Mesendoderm (in vitro differentiated cells): ENCODE data around the gene NUDCD3. TPM values are rescaled to one million over a fixed set of nuclear protein-coding genes. Genes with fewer than 3 reads are reported as not detected.

Source experiments
- DNase-seq: peaks from one replicate; pipeline ENCODE4 v3.0.0; 2013
- H2AK5ac ChIP-seq: 2 replicates; pipeline ENCODE4 v1.6.1; 2013; ENCODE audit warnings: low read length, inconsistent platforms
- H2BK120ac ChIP-seq: 2 replicates; pipeline ENCODE4 v1.6.1; 2013; ENCODE audit warnings: low read depth, mild to moderate bottlenecking, low read length, moderate library complexity, mixed read lengths
- H2BK15ac ChIP-seq: replicated peaks from 2 replicates; pipeline ENCODE4 v1.6.1; 2013; ENCODE audit warnings: low read depth, mild to moderate bottlenecking, moderate library complexity
- H2BK5ac ChIP-seq: 2 replicates; pipeline ENCODE4 v1.6.1; 2013; ENCODE audit warnings: low read length, inconsistent platforms
- H3K18ac ChIP-seq: 2 replicates; pipeline ENCODE4 v1.6.1; 2013; ENCODE audit warnings: mild to moderate bottlenecking, low read length, mixed read lengths
- H3K23ac ChIP-seq: one replicate; pipeline ENCODE4 v1.6.1; 2013; ENCODE audit warnings: low read length
- H3K27ac ChIP-seq: 2 replicates; pipeline ENCODE4 v1.5.1; 2013; ENCODE audit warnings: low read depth, mild to moderate bottlenecking, inconsistent platforms, low read length, moderate library complexity
- H3K27me3 ChIP-seq: 2 replicates; pipeline ENCODE4 v1.6.1; 2013; ENCODE audit warnings: low read length, control low read depth, mild to moderate bottlenecking, inconsistent platforms; ENCODE audit not compliant: insufficient read depth, poor library complexity
- H3K36me3 ChIP-seq: 2 replicates; pipeline ENCODE4 v1.6.1; 2013; ENCODE audit warnings: low read length, inconsistent platforms; ENCODE audit not compliant: control insufficient read depth, insufficient read depth
- H3K4ac ChIP-seq: one replicate; pipeline ENCODE4 v1.6.1; 2013; ENCODE audit warnings: low read depth, mild to moderate bottlenecking, low read length, moderate library complexity
- H3K4me1 ChIP-seq: 2 replicates; pipeline ENCODE4 v1.6.1; 2013; ENCODE audit warnings: low read depth, low read length, inconsistent platforms; ENCODE audit not compliant: control insufficient read depth
- H3K4me2 ChIP-seq: 2 replicates; pipeline ENCODE4 v1.6.1; 2013; ENCODE audit warnings: low read length
- H3K4me3 ChIP-seq: 2 replicates; pipeline ENCODE4 v1.5.1; 2013; ENCODE audit warnings: mild to moderate bottlenecking, low read length
- H3K56ac ChIP-seq: one replicate; pipeline ENCODE4 v1.6.1; 2013; ENCODE audit warnings: low read length
- H3K79me1 ChIP-seq: 2 replicates; pipeline ENCODE4 v1.6.1; 2013; ENCODE audit warnings: low read length, inconsistent platforms
- H3K79me2 ChIP-seq: 2 replicates; pipeline ENCODE4 v1.6.1; 2013; ENCODE audit warnings: mild to moderate bottlenecking, low read length; ENCODE audit not compliant: control insufficient read depth, insufficient read depth
- H3K9ac ChIP-seq: 2 replicates; pipeline ENCODE4 v1.6.1; 2013; ENCODE audit warnings: low read length, inconsistent platforms
- H4K5ac ChIP-seq: one replicate; pipeline ENCODE4 v1.6.1; 2013; ENCODE audit warnings: low read length
- H4K8ac ChIP-seq: one replicate; pipeline ENCODE4 v1.6.1; 2013; ENCODE audit warnings: low read depth, mild to moderate bottlenecking, control low read depth, low read length, moderate library complexity
- WGBS: extraction: QIAGEN DNeasy Blood & Tissue Kit; methylation state at CpG from one replicate; pipeline ENCODE4 v1.1.7; 2013; ENCODE audit warnings: low lambda C conversion rate, missing lambda C conversion rate; ENCODE audit not compliant: insufficient coverage; ENCODE audit errors: extremely low coverage; 5-methylcytosine and 5-hydroxymethylcytosine counted together
- small RNA-seq: library from polyadenylated mRNA; stranded (forward); fragments of <200 nt; extraction: miRNeasy Mini kit (QIAGEN cat#:217004); gene quantifications from one replicate; pipeline ENCODE3, GENCODE V24; 2013; ENCODE audit not compliant: insufficient read depth

NUDCD3 gene

DNA sequence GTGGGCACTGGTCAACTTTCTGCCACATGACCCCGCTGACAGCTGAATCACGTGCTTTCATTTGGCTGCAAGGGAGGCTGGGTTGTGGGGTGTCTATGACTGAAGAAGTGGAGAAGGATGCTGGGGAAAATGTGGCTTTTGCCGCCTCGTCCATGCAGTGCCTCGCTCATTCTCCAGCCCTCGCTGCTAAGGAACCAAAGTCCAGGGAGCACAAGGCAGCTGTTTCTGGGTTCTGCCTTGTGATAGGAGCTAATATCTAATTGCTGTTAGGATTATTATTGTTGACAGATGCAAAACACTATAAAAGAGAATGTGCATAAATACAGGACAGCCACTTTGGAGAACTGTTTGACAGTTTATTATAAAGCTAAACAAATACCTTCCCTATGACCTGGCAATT lies 160.1 kb downstream of the NUDCD3 start:
- Histone ChIP-seq H2BK15ac (no peak overlapping the region), H4K5ac (no peak overlapping the region), H3K4me1 (no peaks in the 10 kb centered on the region), H3K9ac (no peak overlapping the region), H3K79me2 (no peaks in the 10 kb centered on the region), H3K79me1 (no peaks in the 10 kb centered on the region), H3K27me3 (peaks cover 11% of the 10 kb centered on the region), H3K27ac (no peak overlapping the region), H2BK5ac (no peak overlapping the region), H2AK5ac (no peak overlapping the region), H3K18ac (no peak overlapping the region), H2BK120ac (no peak overlapping the region), H3K36me3 (no peaks in the 10 kb centered on the region), H3K4ac (no peak overlapping the region), H4K8ac (no peak overlapping the region), H3K4me2 (no peak overlapping the region), H3K4me3 (no peak overlapping the region), H3K56ac (no peak overlapping the region), H3K23ac (no peak overlapping the region)
- WGBS: no CpG with 5 or more reads among the region's 6 CpGs
- no peak for DNase-seq

DNA sequence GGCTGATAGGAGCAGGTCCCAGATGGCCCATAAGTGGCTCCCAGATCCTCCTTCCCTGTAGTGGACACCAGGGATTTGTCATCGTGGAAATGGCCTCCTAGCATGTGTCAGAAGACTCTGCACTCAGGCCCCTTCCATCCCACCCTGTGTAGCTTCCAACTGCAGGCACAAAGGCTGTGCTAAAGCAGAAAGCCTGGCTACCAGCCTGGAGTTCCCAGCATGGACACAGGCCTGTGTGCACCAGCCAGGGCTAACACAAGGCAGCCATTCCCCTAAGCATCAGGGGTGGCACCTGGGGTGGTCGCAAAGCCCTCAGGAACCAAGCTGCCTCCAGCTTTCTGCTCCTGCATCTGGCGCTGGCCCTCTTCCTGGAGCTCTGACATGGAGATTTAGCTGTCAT lies 160.6 kb downstream of the NUDCD3 start:
- Histone ChIP-seq H2AK5ac (no peak overlapping the region), H4K5ac (no peak overlapping the region), H4K8ac (no peak overlapping the region), H3K56ac (no peak overlapping the region), H2BK15ac (no peak overlapping the region), H2BK120ac (no peak overlapping the region), H3K27me3 (peaks cover 14% of the 10 kb centered on the region), H3K27ac (no peak overlapping the region), H3K79me2 (no peaks in the 10 kb centered on the region), H3K4me2 (no peak overlapping the region), H2BK5ac (no peak overlapping the region), H3K4ac (no peak overlapping the region), H3K79me1 (no peaks in the 10 kb centered on the region), H3K4me1 (no peaks in the 10 kb centered on the region), H3K23ac (no peak overlapping the region), H3K18ac (no peak overlapping the region), H3K36me3 (no peaks in the 10 kb centered on the region), H3K9ac (no peak overlapping the region), H3K4me3 (no peak overlapping the region)
- no peak for DNase-seq
- whole genome bisulfite sequencing: no CpG with 5 or more reads among the region's 3 CpGs

Small RNA genes lying within 50 kb of the gene (small RNA-seq; reads per million reads assigned to genes)
- gene RNU6-1097P: not detected
